SK-N-SH (cell line): ENCODE measurements around the gene HPDL. TPM values are rescaled to one million over a fixed set of nuclear protein-coding genes. Genes with fewer than 3 reads are reported as not detected.

ENCODE experiments used
- CTCF ChIA-PET: fragments of 300-600, 350-600 bp; formaldehyde crosslinking; extraction: SDS; loops from one replicate; lab custom pipeline; 2021; lab: Yijun Ruan, JAX
- POLR2A ChIA-PET: fragments of 350-600 bp; sonication (Branson Sonifier 250); formaldehyde crosslinking; extraction: SDS; loops from one replicate; lab custom pipeline; 2020; ENCODE audit warnings: antibody characterized with exemption, inconsistent platforms; lab: Yijun Ruan, JAX
- DNase-seq: peaks from one replicate; pipeline ENCODE4 v3.0.0; 2012
- H2AFZ ChIP-seq: fragments of 200-600 bp; sonication (generic); 2 replicates; pipeline ENCODE4 v1.8.1; 2016; ENCODE audit warnings: antibody characterized with exemption, mild to moderate bottlenecking, low read depth
- H3F3A ChIP-seq: fragments of 200-600 bp; sonication (generic); replicated peaks from 2 replicates; pipeline ENCODE3; 2016; ENCODE audit warnings: antibody characterized with exemption, mild to moderate bottlenecking; ENCODE audit not compliant: insufficient read depth
- H3K27ac ChIP-seq, 2 experiments: fragments of 200-500 bp in 1 of 2; fragments of 200-600 bp in 1 of 2; sonication (Bioruptor generic) in 1 of 2; sonication (generic), shearing (Covaris generic) in 1 of 2; 2 replicates each; pipeline versions ENCODE4 v1.5.1 to v1.6.1; 2014 to 2016; ENCODE audit warnings: low read depth in 2 of 2, inconsistent platforms in 1 of 2, low read length in 1 of 2, mild to moderate bottlenecking in 1 of 2, mixed read lengths in 1 of 2
- H3K27me3 ChIP-seq: fragments of 200-600 bp; sonication (generic), shearing (Covaris generic); 2 replicates; pipeline ENCODE4 v1.6.1; 2016; ENCODE audit warnings: mixed run types; ENCODE audit not compliant: insufficient read depth
- H3K36me3 ChIP-seq, 2 experiments: fragments of 200-500 bp in 1 of 2; fragments of 200-600 bp in 1 of 2; sonication (Bioruptor generic) in 1 of 2; sonication (generic) in 1 of 2; replicated peaks in 1 of 2; 2 replicates each; pipeline versions ENCODE3 to v1.5.1; 2014 to 2016; ENCODE audit warnings: low read length in 1 of 2, mild to moderate bottlenecking in 1 of 2; ENCODE audit not compliant: insufficient read depth in 2 of 2, control insufficient read depth in 1 of 2
- H3K4me1 ChIP-seq, 2 experiments: fragments of 200-500 bp in 1 of 2; fragments of 200-600 bp in 1 of 2; sonication (Bioruptor generic) in 1 of 2; sonication (generic), shearing (Covaris generic) in 1 of 2; 2 replicates each; pipeline versions ENCODE4 v1.5.1 to v1.6.1; 2014 to 2016; ENCODE audit warnings: low read depth in 1 of 2, low read length in 1 of 2, mixed run types in 1 of 2; ENCODE audit not compliant: insufficient read depth in 2 of 2, control insufficient read depth in 1 of 2
- H3K4me2 ChIP-seq: fragments of 200-600 bp; sonication (generic), shearing (Covaris generic); 2 replicates; pipeline ENCODE4 v1.6.1; 2017; ENCODE audit warnings: mixed run types
- H3K4me3 ChIP-seq, 2 experiments: fragments of 200-500 bp in 1 of 2; fragments of 200-600 bp in 1 of 2; sonication (Bioruptor generic) in 1 of 2; sonication (generic), shearing (Covaris generic) in 1 of 2; 2 replicates each; pipeline versions ENCODE4 v1.5.1 to v1.8.1; 2014 to 2016; ENCODE audit warnings: low read depth in 2 of 2, inconsistent platforms in 1 of 2, low read length in 1 of 2, mild to moderate bottlenecking in 1 of 2, mixed read lengths in 1 of 2, moderate library complexity in 1 of 2
- H3K79me2 ChIP-seq: fragments of 200-600 bp; sonication (generic); 2 replicates; pipeline ENCODE4 v1.8.1; 2017; ENCODE audit warnings: mild to moderate bottlenecking; ENCODE audit not compliant: insufficient read depth
- H3K9ac ChIP-seq: fragments of 200-600 bp; sonication (generic); 2 replicates; pipeline ENCODE4 v1.6.1; 2017; ENCODE audit warnings: mixed run types
- H3K9me2 ChIP-seq: fragments of 200-600 bp; sonication (generic); 2 replicates; pipeline ENCODE4 v1.6.1; 2017; ENCODE audit warnings: mixed run types
- H3K9me3 ChIP-seq: fragments of 200-600 bp; sonication (generic); 2 replicates; pipeline ENCODE4 v1.6.1; 2017; ENCODE audit warnings: mixed run types, mild to moderate bottlenecking, moderate library complexity
- H4K20me1 ChIP-seq: fragments of 200-600 bp; sonication (generic); 2 replicates; pipeline ENCODE4 v1.6.1; 2017; ENCODE audit warnings: mild to moderate bottlenecking, mixed run types; ENCODE audit not compliant: insufficient read depth
- CTCF ChIP-seq: fragments of 200-600 bp; sonication (generic); IDR thresholded peaks from 2 replicates; pipeline ENCODE4 v1.6.1; 2017; ENCODE audit warnings: antibody characterized with exemption, mild to moderate bottlenecking, moderate library complexity
- EP300 ChIP-seq, 2 experiments: IDR thresholded peaks; 2 replicates each; pipeline versions ENCODE4 v1.4.0 to v1.6.1; 2012; ENCODE audit warnings: borderline replicate concordance in 1 of 2, low read depth in 1 of 2, low read length in 1 of 2
- FOSL2 ChIP-seq: IDR thresholded peaks from 2 replicates; pipeline ENCODE4 v1.4.0; 2012; ENCODE audit warnings: low read depth, mild to moderate bottlenecking, moderate library complexity, borderline replicate concordance
- FOXM1 ChIP-seq: IDR thresholded peaks from 2 replicates; pipeline ENCODE4 v1.4.0; 2012; ENCODE audit warnings: low read depth, mild to moderate bottlenecking
- NFIC ChIP-seq: IDR thresholded peaks from 2 replicates; pipeline ENCODE4 v1.4.0; 2012; ENCODE audit warnings: borderline replicate concordance
- NRF1 ChIP-seq: IDR thresholded peaks from 2 replicates; pipeline ENCODE4 v1.6.1; 2012; ENCODE audit warnings: low read depth, mild to moderate bottlenecking, low read length
- PBX3 ChIP-seq: IDR thresholded peaks from 2 replicates; pipeline ENCODE4; 2012
- RAD21 ChIP-seq: IDR thresholded peaks from 2 replicates; pipeline ENCODE4 v1.6.1; 2012; ENCODE audit warnings: mild to moderate bottlenecking, low read length
- RCOR1 ChIP-seq: fragments of 150-350 bp; IDR thresholded peaks from 2 replicates; pipeline ENCODE4 v1.6.1; 2017; ENCODE audit warnings: antibody characterized with exemption, low read length
- RXRA ChIP-seq: IDR thresholded peaks from 2 replicates; pipeline ENCODE4 v1.4.0; 2012; ENCODE audit warnings: low read depth, mild to moderate bottlenecking, borderline replicate concordance
- USF1 ChIP-seq: IDR thresholded peaks from 2 replicates; pipeline ENCODE4 v1.4.0; 2012; ENCODE audit warnings: low read depth, borderline replicate concordance
- USF2 ChIP-seq: fragments of 150-350 bp; IDR thresholded peaks from 2 replicates; pipeline ENCODE4 v1.6.1; 2017; ENCODE audit warnings: antibody characterized with exemption, low read length, low read depth, borderline replicate concordance
- ZBTB33 ChIP-seq: IDR thresholded peaks from 2 replicates; pipeline ENCODE4 v1.4.0; 2012; ENCODE audit warnings: low read depth, borderline replicate concordance
- WGBS: methylation state at CpG from one replicate; pipeline ENCODE4 v1.1.6; 2017; ENCODE audit warnings: low lambda C conversion rate; 5-methylcytosine and 5-hydroxymethylcytosine counted together
- polyA plus RNA-seq, 3 experiments: library from polyadenylated mRNA; depleted of rRNA; stranded (reverse); fragments of >200 nt; gene quantifications; 2 replicates each; pipeline ENCODE4 v1.2.3, GENCODE V29; 2012

HPDL gene
- polyA plus RNA-seq, 1 of the 3 experiments (the other 2 are of a cell fraction) = 0.25 TPM

GRCh38 chr1:45353685-45354084 is 27.0 kb downstream of the HPDL start:
- Histone ChIP-seq H3K27ac (no peak overlapping the region), H3K4me2 (no peak overlapping the region), H2AFZ (no peak overlapping the region), H3K9me2 (no peaks in the 10 kb centered on the region), H4K20me1 (no peaks in the 10 kb centered on the region), H3K9me3 (no peaks in the 10 kb centered on the region), H3K9ac (no peak overlapping the region), H3K4me3 (no peak overlapping the region), H3K4me1 (peaks cover 7 to 8% of the 10 kb centered on the region in 2 experiments; a peak in 2 of 4 replicates), H3K27me3 (no peaks in the 10 kb centered on the region), H3F3A (peaks cover 9% of the 10 kb centered on the region), H3K79me2 (no peaks in the 10 kb centered on the region), H3K36me3 (no peaks in the 10 kb centered on the region)
- no peak for TF ChIP-seq ZBTB33
- TF ChIP-seq FOSL2 = no peak
- TF ChIP-seq EP300 (IDR thresholded peaks at IDR 0.05; ENCODE audit: borderline replicate concordance in 1 of 2, low read depth in 1 of 2, low read length in 1 of 2) = no peak
- TF ChIP-seq RXRA = no peak
- TF ChIP-seq NFIC = no peak
- no peak for TF ChIP-seq NRF1
- no peak for TF ChIP-seq CTCF
- WGBS = 89% methylated on average over 2 of the region's 2 CpGs
- CTCF ChIA-PET = interaction anchor here (0.5 to 5.1 kb wide), 5 partner anchors 13 to 339 kb away, joined by 3 to 34 read pairs (median 3); no protein-coding TSS in a partner anchor
- no peak for DNase-seq
- POLR2A ChIA-PET = interaction anchor here (1.2 kb wide), 1 partner anchor 14 kb away, joined by 3 read pairs; the partner anchor contains the start of genes MUTYH and TOE1

- 82% methylated on average over 4 of the region's 4 CpGs for WGBS
- Histone ChIP-seq H3K4me1 (0 out of 4 replicates have a peak, but pooled peaks cover 0 to 5% of the 10 kb centered on the region in 2 experiments), H3K4me2 (no peak overlapping the region), H3K79me2 (no peaks in the 10 kb centered on the region), H3F3A (peaks cover 9% of the 10 kb centered on the region), H3K36me3 (no peaks in the 10 kb centered on the region), H3K9me3 (no peaks in the 10 kb centered on the region), H2AFZ (no peak overlapping the region), H3K9ac (no peak overlapping the region), H3K27me3 (no peaks in the 10 kb centered on the region), H3K9me2 (no peaks in the 10 kb centered on the region), H3K27ac (no peak overlapping the region), H4K20me1 (no peaks in the 10 kb centered on the region), H3K4me3 (no peak overlapping the region)
- ChIA-PET POLR2A (no interaction called here), CTCF (interaction anchor here (0.6 to 5.1 kb wide), 4 partner anchors 54 to 341 kb away, joined by 3 to 34 read pairs (median 4); no protein-coding TSS in a partner anchor)
- TF ChIP-seq USF2 (no peak), FOXM1 (no peak), RAD21 (no peak), PBX3 (no peak), RCOR1 (no peak), USF1 (no peak), NFIC (no peak), FOSL2 (no peak)
- DNase-seq = no peak
Measured at GRCh38 chr1:45354838-45355237, 28.1 kb downstream of the HPDL start.
